HG03060 (cell line): ENCODE results near the gene IREB2.
A peak's percentile ranks its signal among the peaks of the same experiment; 100 is the strongest.

ENCODE experiments used
- ATAC-seq: cut with Tn5 transposase; IDR thresholded peaks from one replicate; pipeline ENCODE4 v1.9.1; 2021; ENCODE audit warnings: low read depth, moderate number of reproducible peaks; ENCODE audit not compliant: unreplicated experiment

The IREB2 gene

DNA sequence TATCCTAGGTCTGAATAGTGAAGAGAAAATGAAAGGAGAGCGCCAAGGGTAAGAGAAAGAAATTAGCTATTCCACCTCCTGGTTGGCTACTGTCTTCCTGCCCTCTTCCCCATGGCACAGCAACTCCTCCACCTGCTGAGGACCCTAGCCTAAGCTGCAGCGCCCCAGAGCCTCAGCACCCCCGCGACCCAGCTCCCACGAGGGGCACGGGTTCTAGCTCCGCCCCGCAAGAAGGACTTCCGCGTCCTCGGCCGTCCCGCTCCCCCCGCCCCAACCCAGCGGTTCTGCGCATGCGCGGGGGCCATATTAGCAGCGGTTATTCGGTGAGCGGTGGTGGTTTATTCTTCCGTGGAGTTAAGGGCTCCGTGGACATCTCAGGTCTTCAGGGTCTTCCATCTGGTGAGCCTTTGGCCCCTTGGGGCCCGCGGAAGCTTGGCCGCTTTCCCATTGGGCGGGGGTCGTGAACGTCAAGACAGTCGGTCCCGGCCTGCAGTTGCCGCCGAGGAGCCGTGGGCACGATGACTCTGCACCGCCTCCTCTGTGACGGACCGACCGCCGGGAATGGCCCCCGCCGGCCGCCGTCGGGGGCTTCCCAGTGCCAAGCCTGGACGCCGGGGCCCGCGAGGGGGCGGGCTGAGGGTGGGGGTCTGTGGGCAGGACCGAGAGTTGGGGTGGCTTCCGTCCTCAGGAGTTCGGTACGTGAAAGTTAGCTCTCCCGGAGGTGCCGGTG lies 102.3 kb downstream of the IREB2 start, which contains the start of gene PSMA4:
PSMA4 (plus strand) TSS at position 304 of the 730 bp plus-strand sequence. CDS start 1,484 bp downstream, outside the sequence.
- ATAC-seq: peak; percentile 40

DNA sequence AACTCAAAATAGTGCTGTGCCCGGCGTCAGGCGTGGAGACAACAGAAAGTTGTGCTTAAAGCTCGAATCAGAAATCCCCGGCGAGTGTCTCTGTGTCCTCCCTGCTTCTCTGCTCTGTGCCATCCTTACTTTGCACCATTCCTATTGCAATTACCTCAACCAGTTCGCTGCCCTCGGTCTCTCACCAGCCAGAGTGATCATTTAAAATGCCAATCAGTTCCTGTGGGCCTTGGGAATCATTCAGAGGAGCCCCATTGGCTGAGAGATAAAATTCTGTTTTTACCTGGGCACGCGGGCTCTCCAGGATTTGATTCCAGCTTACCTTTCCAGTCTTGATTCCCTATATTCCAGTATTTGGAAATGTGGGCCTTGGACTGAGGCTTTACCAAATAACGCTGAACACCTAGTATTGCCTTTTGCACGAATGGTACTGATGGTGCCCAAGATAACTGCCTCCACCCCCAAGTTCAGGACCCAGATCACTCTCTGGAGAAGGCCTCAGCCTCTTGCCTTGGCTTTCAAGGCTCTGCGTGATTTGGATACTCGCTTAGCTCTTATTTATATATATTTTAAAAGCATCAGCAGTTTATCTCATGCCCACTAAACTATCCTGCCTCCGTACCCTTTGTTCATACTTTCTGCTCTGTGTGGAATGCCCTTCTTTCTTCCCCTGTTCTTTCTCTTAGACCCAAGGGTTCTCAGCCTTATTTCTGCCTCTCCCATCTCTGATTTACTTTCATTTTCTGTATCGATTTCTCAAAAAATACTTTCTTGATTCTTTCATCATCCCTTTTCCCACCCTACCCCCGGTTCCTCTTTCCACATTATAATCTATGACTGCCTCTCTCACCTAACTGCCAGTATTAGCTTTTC lies 103.1 kb downstream of the IREB2 start:
- ATAC-seq: no peak

DNA sequence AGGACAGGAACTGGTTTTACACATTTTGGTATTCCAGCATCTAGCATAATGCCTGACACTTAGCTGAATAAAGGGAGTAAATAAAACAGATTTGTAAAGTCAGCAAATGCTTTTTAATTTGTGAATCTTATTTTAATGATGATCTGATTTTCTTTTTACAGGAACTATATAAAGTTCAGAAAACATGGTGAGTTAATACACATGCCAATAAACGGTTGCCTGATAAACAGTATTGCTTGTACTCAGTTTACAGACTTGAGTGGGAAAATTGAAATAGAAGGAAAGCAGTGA lies 103.7 kb downstream of the IREB2 start:
- no peak for ATAC-seq

DNA sequence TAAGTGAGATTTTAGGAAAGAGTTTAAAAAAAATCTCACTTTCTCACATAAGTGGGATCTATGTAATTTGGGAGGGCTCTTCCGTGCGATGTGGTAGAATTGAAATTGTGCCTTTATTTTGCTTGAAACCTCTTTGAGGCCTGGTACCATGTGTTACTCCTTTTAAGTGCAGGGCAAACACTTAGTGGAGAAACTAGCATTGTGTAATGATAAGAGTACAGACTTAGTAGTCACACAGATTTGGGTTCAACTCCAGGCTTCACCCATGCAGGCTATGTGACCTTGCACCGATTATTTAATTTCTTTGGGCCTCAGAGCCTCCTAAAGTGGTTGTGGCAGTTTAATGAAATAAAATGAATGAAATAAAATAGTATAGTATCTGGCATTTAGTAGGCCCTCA lies 104.6 kb downstream of the IREB2 start:
- ATAC-seq: no peak

DNA sequence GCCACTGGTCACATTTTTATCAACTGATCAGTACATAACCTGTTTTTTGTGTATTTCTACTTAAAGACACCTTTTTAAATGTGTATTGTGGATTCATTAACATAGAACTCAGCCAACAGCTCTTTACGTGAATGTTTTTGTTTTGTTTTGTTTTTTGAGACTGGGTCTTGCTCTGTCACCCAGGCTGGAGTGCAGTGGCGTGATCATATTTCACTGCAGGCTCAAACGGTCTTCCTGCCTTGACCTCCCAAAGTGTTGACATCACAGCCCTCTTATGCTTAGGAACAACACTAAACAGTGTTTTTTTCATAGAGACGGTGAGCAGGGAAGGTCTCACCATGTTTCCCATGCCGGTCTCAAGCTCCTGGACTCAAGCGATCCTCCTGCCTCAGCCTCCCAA lies 112.2 kb downstream of the IREB2 start:
- ATAC-seq: no peak

DNA sequence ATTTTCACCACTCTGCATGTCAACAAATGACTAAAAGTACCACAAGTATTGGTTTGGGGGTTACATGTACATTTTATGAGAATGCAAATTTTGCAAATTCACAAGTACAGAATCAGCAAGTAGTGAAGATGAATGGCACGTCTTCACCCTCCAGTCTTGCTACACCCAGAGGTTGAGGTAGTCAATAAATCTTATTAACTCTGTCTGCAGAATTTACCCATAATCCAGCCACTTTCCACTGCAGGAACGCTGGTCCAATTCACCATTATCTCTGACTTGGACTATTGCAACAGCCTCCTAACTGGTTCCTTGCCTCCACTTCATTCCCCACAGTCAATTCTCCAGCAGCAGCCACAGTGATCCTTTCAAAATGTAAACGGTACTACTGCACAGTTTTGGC lies 112.8 kb downstream of the IREB2 start:
- ATAC-seq: no peak
